WTC11 (cell line): Measurements from ENCODE around the gene APOBR.

Experiments
- ATF2 ChIP-seq: sonication (generic); formaldehyde crosslinking; IDR thresholded peaks from 2 replicates; pipeline ENCODE4 v1.8.1; 2022; ENCODE audit warnings: low read depth, missing genetic modification reagents, borderline replicate concordance
- CTCF ChIP-seq: fragments of 200-600 bp; IDR thresholded peaks from 2 replicates; pipeline ENCODE4 v1.8.0; 2022; ENCODE audit warnings: antibody characterized with exemption
- FOXP1 ChIP-seq: sonication (generic); formaldehyde crosslinking; IDR thresholded peaks from 2 replicates; pipeline ENCODE4 v1.8.0; 2022; ENCODE audit warnings: missing genetic modification reagents, mild to moderate bottlenecking, moderate library complexity, borderline replicate concordance
- NFYB ChIP-seq: sonication (generic); formaldehyde crosslinking; conservative IDR thresholded peaks from 2 replicates; pipeline ENCODE4 v1.8.0; 2022; ENCODE audit warnings: low read depth, missing genetic modification reagents
- NR2C2 ChIP-seq: sonication (generic); formaldehyde crosslinking; IDR thresholded peaks from 2 replicates; pipeline ENCODE4 v1.8.0; 2022; ENCODE audit warnings: mild to moderate bottlenecking, missing genetic modification reagents

- no peak for TF ChIP-seq CTCF
- no peak for TF ChIP-seq ATF2 (CRISPR knock-in tag)
- no peak for TF ChIP-seq FOXP1 (CRISPR knock-in tag)
- TF ChIP-seq NFYB (CRISPR knock-in tag) = no peak
- TF ChIP-seq NR2C2 (CRISPR knock-in tag) = no peak
These were observed 8.2 kb upstream of the APOBR start for GRCh38 chr16:28486266-28486665.
